GM23248 (cell line): ENCODE results near the gene ARFIP1. TPM values are rescaled to one million over a fixed set of nuclear protein-coding genes. Genes with fewer than 3 reads are reported as not detected.

ENCODE experiments used
- DNase-seq: peaks from one replicate; pipeline ENCODE4 v3.0.0-alpha.2; 2015
- H2AFZ ChIP-seq: fragments of 200-600 bp; sonication (generic); 2 replicates; pipeline ENCODE4 v1.6.1; 2016; ENCODE audit warnings: antibody characterized with exemption
- H3F3A ChIP-seq: fragments of 200-600 bp; sonication (generic); 2 replicates; pipeline ENCODE4 v1.6.1; 2016; ENCODE audit warnings: mild to moderate bottlenecking, antibody characterized with exemption, mixed run types; ENCODE audit not compliant: insufficient read depth
- H3K27ac ChIP-seq: fragments of 200-600 bp; sonication (generic); 2 replicates; pipeline ENCODE4 v1.5.1; 2016; ENCODE audit warnings: mild to moderate bottlenecking
- H3K27me3 ChIP-seq: fragments of 200-600 bp; sonication (generic); replicated peaks from 2 replicates; pipeline ENCODE4 v1.6.1; 2016; ENCODE audit warnings: mild to moderate bottlenecking; ENCODE audit not compliant: insufficient read depth
- H3K36me3 ChIP-seq: fragments of 200-600 bp; sonication (generic); 2 replicates; pipeline ENCODE4 v1.6.1; 2016; ENCODE audit warnings: low read depth, mild to moderate bottlenecking
- H3K4me1 ChIP-seq: fragments of 200-600 bp; sonication (generic); 2 replicates; pipeline ENCODE4 v1.6.1; 2016; ENCODE audit warnings: mild to moderate bottlenecking; ENCODE audit not compliant: insufficient read depth
- H3K4me2 ChIP-seq: fragments of 200-600 bp; sonication (generic); one replicate; pipeline ENCODE4 v1.6.1; 2016; ENCODE audit warnings: mild to moderate bottlenecking; ENCODE audit not compliant: unreplicated experiment
- H3K4me3 ChIP-seq: fragments of 200-600 bp; sonication (generic); 2 replicates; pipeline ENCODE4 v1.5.1; 2016; ENCODE audit warnings: mild to moderate bottlenecking
- H3K79me2 ChIP-seq: fragments of 200-600 bp; sonication (generic); 2 replicates; pipeline ENCODE4 v1.6.1; 2016; ENCODE audit warnings: mild to moderate bottlenecking; ENCODE audit not compliant: insufficient read depth
- H3K9ac ChIP-seq: fragments of 200-600 bp; sonication (generic); 2 replicates; pipeline ENCODE4 v1.6.1; 2016; ENCODE audit warnings: mild to moderate bottlenecking
- H3K9me2 ChIP-seq: fragments of 200-600 bp; sonication (generic); 2 replicates; pipeline ENCODE4 v1.6.1; 2016; ENCODE audit warnings: mixed run types, mild to moderate bottlenecking, moderate library complexity; ENCODE audit not compliant: insufficient read depth
- H3K9me3 ChIP-seq: fragments of 200-600 bp; sonication (generic); one replicate; pipeline ENCODE4 v1.6.1; 2017; ENCODE audit warnings: low read depth
- H4K20me1 ChIP-seq: fragments of 200-600 bp; sonication (generic); 2 replicates; pipeline ENCODE4 v1.6.0; 2016; ENCODE audit not compliant: insufficient read depth
- EZH2 ChIP-seq: fragments of 200-600 bp; sonication (generic); IDR thresholded peaks from 2 replicates; pipeline ENCODE4 v1.6.1; 2018; ENCODE audit warnings: antibody characterized with exemption, mild to moderate bottlenecking; ENCODE audit not compliant: insufficient read depth, poor library complexity, severe bottlenecking
- EZH2phosphoT487 ChIP-seq: fragments of 200-600 bp; sonication (generic); IDR thresholded peaks from 2 replicates; pipeline ENCODE4 v1.6.1; 2018; ENCODE audit warnings: antibody characterized with exemption, moderate library complexity, mild to moderate bottlenecking, low read depth; ENCODE audit not compliant: insufficient read depth
- WGBS, 2 experiments: methylation state at CpG; one replicate each; pipeline ENCODE4 v1.1.6; 2015 to 2017; ENCODE audit warnings: low lambda C conversion rate in 2 of 2, low coverage in 1 of 2; ENCODE audit errors: missing lambda C conversion rate in 2 of 2; 5-methylcytosine and 5-hydroxymethylcytosine counted together
- in situ Hi-C: fragments of 300-500 bp; cut with MboI; formaldehyde crosslinking; loops from 2 replicates; pipeline ENCODE4 v1.15.0; 2020
- polyA plus RNA-seq: library from polyadenylated mRNA; unstranded; fragments of >200 nt; fragmentation: Nextera tagmentation; extraction: Ambion mirVana; gene quantifications from 2 replicates; pipeline ENCODE4 v1.2.1, GENCODE V29; 2016
- total RNA-seq: library from RNA; depleted of rRNA; stranded (reverse); fragments of >200 nt; shearing (Covaris generic); gene quantifications from 2 replicates; pipeline ENCODE4 v1.2.3, GENCODE V29; 2014

ARFIP1 gene
- total and polyA plus RNA-seq, 2 experiments from 2014 or later, result 40.7 to 61.4 TPM

DNA sequence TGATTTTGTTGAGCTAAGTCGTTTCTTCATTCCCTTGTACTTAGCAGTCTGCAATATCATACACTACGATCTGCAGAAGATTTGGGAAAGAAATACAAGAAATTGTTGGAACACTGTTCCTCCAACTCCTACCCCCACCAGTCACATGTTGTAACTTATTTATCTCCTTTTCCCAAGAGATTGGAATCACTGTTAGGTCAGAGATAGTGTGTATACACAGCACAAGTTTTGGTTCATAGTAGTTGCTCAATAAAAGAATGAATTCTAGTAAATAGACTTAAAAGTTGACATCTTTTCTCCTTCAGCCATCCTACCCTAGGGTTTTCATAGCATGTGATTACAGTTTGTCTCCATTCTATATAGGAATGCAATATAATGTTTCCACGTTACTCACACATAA lies 68.8 kb downstream of the ARFIP1 start:
- Histone ChIP-seq H3K79me2 (peaks cover 29% of the 10 kb centered on the region), H3K4me2 (no peak overlapping the region), H3K4me1 (peaks cover 8% of the 10 kb centered on the region; the same call in 1 of the 2 replicates), H3F3A (peaks cover 5% of the 10 kb centered on the region), H2AFZ (no peak overlapping the region), H3K9me3 (peaks cover 2% of the 10 kb centered on the region), H3K9me2 (no peaks in the 10 kb centered on the region), H3K4me3 (no peak overlapping the region), H3K27ac (no peak overlapping the region), H4K20me1 (no peaks in the 10 kb centered on the region), H3K36me3 (no peaks in the 10 kb centered on the region; the same call in 1 of the 2 replicates), H3K9ac (no peak overlapping the region), H3K27me3 (no peaks in the 10 kb centered on the region)
- TF ChIP-seq EZH2 (no peak), EZH2phosphoT487 (no peak)
- 77 to 81% methylated on average over 3 of the region's 3 CpGs for WGBS, 2 experiments
- in situ Hi-C loops, result loop anchor here (10.0 to 25.0 kb wide), 2 partner anchors 246 to 464 kb away; no protein-coding TSS in a partner anchor
- DNase-seq, result no peak

DNA sequence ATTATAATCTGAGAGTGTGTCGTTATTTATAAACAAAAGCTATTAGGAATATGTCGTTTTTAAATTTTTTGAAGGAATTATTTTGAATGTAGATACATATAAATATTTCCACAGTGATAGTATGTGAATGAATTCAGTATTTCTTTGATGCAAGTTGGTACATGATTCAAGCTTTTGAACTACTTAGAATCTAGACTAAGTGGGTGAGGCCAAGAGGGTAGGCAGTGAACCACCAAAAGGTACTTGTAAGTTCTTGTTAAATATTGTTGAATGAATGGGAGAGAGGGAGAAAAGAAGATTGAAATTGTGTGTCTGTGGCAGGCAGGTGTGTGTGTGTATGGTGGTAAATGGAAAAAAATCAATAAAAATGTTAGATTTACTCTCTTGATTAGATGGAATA lies 69.6 kb downstream of the ARFIP1 start:
- Histone ChIP-seq H3K9me2 (no peaks in the 10 kb centered on the region), H3K36me3 (no peaks in the 10 kb centered on the region; the same call in 1 of the 2 replicates), H3K4me2 (no peak overlapping the region), H3K4me1 (peaks cover 8% of the 10 kb centered on the region; the same call in 1 of the 2 replicates), H3K4me3 (no peak overlapping the region), H3K27ac (no peak overlapping the region), H4K20me1 (no peaks in the 10 kb centered on the region), H3K27me3 (no peaks in the 10 kb centered on the region), H3K9ac (no peak overlapping the region), H3K9me3 (peaks cover 4% of the 10 kb centered on the region), H2AFZ (no peak overlapping the region), H3F3A (peaks cover 5% of the 10 kb centered on the region), H3K79me2 (peaks cover 37% of the 10 kb centered on the region)
- DNase-seq, result no peak
- in situ Hi-C loops, result loop anchor here (10.0 to 25.0 kb wide), 2 partner anchors 245 to 463 kb away; no protein-coding TSS in a partner anchor
- 76 to 82% methylated on average over 2 of the region's 2 CpGs for WGBS, 2 experiments
- TF ChIP-seq EZH2 (no peak), EZH2phosphoT487 (no peak)

DNA sequence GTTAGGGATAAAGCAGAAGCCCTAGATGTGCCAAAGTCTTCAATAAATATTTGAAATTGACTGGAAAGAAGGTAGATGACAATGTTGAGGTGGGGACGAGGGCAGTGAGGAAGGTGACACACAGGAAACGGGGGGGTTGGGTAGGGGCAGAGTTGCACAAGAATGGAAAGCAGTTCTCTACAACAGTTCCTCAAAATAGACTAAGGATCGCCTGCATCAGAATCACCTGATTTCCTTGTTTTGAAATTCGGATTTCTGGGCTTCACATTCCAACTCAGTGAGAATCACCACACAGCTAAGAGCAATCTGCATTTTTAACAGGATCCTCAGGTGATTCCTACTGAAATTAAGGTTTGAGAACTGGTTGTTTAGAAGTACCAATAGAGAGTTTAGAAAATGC lies 70.6 kb downstream of the ARFIP1 start:
- in situ Hi-C loops, result loop anchor here (10.0 kb wide), 1 partner anchor 274 kb away; no protein-coding TSS in a partner anchor
- no peaks in the 10 kb centered on the region for H3K27me3 ChIP-seq
- peaks cover 5% of the 10 kb centered on the region for H3F3A ChIP-seq
- no peak for TF ChIP-seq EZH2
- TF ChIP-seq EZH2phosphoT487, result no peak
- no peaks in the 10 kb centered on the region for H3K9me2 ChIP-seq
- 19 to 26% methylated on average over 4 of the region's 4 CpGs for WGBS, 2 experiments
- no peak overlapping the region for H3K4me2 ChIP-seq
- H3K9me3 ChIP-seq, result peaks cover 4% of the 10 kb centered on the region
- H3K36me3 ChIP-seq, result no peaks in the 10 kb centered on the region; the same call in 1 of the 2 replicates
- no peak overlapping the region for H2AFZ ChIP-seq
- H3K27ac ChIP-seq, result no peak overlapping the region
- H4K20me1 ChIP-seq, result no peaks in the 10 kb centered on the region
- no peak overlapping the region for H3K9ac ChIP-seq
- DNase-seq, result peak; percentile 50
- H3K4me1 ChIP-seq, result peaks cover 8% of the 10 kb centered on the region; the same call in 1 of the 2 replicates
- peaks cover 48% of the 10 kb centered on the region for H3K79me2 ChIP-seq
- no peak overlapping the region for H3K4me3 ChIP-seq

DNA sequence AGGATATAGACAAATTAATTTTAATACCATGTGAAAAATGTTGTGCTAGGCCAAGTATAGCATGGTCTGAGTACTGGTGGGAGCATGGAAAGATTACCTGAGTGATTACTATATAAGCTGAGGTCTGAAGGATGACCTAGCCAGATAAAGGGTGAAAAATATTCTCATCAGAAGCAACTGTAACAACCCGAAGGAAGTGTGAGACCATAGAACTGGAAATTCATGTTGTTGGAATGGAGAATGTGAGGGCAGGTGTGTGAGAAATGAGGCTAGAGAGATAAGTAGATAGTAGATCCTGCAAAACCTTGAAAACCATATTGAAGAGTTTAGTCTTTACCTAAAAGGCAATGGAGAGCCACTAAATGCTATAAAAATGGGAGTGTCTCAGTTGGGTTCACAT lies 71.5 kb downstream of the ARFIP1 start:
- no peak overlapping the region for H2AFZ ChIP-seq
- DNase-seq, result no peak
- 90 to 95% methylated on average over 1 of the region's 1 CpG for WGBS, 2 experiments
- H3K9me2 ChIP-seq, result no peaks in the 10 kb centered on the region
- peaks cover under 1% of the 10 kb centered on the region; the same call in 1 of the 2 replicates for H3F3A ChIP-seq
- H3K9me3 ChIP-seq, result peaks cover 4% of the 10 kb centered on the region
- H3K36me3 ChIP-seq, result no peaks in the 10 kb centered on the region; the same call in 1 of the 2 replicates
- peaks cover 56% of the 10 kb centered on the region for H3K79me2 ChIP-seq
- no peak overlapping the region for H3K4me3 ChIP-seq
- in situ Hi-C loops, result loop anchor here (10.0 kb wide), 1 partner anchor 274 kb away; no protein-coding TSS in a partner anchor
- no peak overlapping the region for H3K9ac ChIP-seq
- H3K27ac ChIP-seq, result no peak overlapping the region
- no peak overlapping the region for H3K4me2 ChIP-seq
- H3K27me3 ChIP-seq, result no peaks in the 10 kb centered on the region
- peaks cover 8% of the 10 kb centered on the region; the same call in 1 of the 2 replicates for H3K4me1 ChIP-seq
- TF ChIP-seq EZH2 (no peak), EZH2phosphoT487 (no peak)
- no peaks in the 10 kb centered on the region for H4K20me1 ChIP-seq
